ENCODE measurements around the gene ATG13.

- TF ChIP-seq CTCF (IDR thresholded peaks at IDR 0.05; ENCODE audit: low read depth, low read length, poor library complexity, severe bottlenecking) (no peak), EZH2phosphoT487 (IDR thresholded peaks at IDR 0.05; ENCODE audit: borderline replicate concordance, low read length) (no peak)
Observed at GRCh38 chr11:46665356-46665755, 48.0 kb downstream of the ATG13 start.
